Activated CD4-positive, alpha-beta T cell treated with anti-CD3 and anti-CD28 coated beads for 4 hours (primary cell): ENCODE results near the gene SEPTIN5.

Experiments
- DNase-seq, 2 donors: peaks; one replicate each; pipeline ENCODE4 v3.0.0-alpha.2; 2020

The SEPTIN5 gene

DNA sequence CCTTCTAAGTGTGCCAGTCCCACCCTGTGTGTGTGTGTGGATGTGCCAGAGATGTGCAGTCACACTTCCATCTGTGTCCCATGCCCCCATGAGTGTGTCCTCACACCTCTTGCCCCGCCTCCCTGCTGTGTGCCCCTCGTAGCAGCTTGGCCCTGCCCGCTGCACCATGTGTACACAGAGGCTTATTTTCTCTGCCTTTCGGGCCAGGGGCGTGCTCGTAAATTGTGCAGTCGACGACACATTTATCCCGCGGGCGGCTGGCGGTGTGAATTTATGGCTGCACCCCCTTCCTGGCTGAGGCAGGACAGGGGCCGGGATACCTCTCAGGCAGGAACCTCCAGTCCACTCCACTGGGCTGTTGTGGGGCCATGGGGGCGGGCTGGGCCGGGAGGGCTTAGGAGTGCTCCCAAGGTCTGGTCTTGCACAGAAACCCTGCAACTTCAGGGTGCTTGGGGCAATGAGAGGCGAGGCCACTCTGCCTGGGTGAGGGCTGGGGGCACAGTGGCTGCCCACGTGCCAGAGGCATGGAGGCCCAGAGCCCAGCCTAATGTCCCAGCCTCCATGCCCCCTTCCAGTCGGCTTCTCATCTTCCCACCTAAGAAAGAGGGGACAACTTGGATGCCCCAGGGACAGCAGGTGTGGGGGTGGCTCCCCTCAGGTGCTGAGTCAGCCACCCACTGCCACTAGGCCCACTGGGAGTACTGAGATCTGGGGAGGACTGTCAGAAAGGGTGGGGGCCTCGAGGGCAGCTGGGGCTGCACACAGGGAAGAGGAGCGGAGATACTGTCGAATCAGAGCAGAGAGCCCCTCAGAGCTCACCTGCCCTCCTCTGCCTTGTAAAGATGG is 21.6 kb downstream of the SEPTIN5 start:
- no peak for DNase-seq

DNA sequence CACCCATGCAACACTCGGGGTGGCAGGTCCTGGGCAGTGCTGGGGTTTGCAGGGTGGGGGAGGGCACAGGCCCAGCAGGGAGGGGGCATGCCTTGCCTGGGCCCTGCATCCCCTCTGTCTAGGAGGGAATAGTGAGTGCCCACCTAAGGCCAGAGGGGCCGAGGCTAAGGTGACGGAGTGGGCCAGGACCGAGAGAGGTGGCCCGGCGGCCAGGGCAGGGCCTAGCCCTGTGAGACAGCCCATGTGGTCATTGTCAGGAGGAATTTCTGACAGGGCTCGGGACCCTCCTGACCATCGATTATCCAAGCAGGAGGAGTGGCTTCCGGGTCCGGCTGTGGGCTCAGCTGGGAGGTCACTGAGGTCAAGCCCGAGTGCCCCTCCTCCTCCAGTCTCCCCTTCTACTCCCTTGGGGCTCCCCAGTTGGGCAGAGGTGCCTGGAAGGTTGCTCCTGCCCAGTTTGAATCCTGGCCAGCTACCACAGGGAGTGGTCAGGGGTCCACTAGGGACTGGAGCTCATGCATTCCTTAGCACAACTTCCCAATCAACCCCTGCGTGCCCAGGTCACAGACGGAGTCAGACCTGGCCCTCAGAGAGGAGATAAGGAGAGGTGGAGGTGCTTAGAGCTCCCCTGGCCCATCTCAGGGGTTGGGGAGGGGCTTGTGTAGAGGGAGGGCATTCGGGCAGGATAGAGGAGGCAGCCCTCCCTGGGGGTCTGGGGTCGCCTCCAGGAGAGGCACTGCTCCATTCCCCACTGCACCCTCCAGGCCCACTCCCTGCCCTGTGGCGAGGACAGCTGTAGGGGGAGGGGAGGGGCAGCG is 23.8 kb downstream of the SEPTIN5 start:
- no peak for DNase-seq

DNA sequence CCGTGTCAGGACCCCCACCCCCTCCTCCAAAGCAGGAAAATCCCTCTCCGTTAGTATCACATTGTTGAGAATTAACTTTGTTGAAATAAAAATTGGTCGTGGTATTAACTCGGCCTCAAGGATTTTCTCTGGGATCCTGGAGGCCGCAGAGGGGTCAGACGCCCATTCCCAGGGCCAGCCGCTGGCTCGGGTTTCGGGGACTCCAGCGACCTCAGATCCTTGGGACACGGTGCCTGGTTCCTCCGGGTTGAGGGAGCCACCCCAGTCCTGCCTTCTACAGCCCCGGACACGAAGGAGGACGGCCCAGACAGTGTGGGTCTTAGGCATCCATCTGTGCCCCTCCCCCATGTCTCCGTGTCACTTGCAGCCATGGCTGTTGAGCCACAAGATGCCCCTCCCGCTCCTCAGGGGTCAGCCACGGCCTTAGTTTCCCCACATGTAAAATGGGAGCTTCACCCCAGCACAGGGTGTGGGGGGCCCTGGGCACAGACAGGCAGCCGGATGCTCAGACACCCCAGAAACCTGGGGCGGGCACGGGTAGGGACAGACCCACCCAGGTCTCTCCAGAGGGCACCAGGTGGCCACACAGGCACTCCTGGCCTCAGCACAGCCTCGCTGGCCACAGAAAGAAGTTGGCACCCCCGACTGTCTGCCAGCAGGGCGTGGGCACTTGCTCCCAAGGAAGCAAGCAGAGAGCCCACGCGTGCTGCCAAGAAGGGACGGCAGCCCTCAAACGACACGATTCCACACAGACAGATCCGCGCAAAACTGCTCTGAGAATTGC is 24.6 kb downstream of the SEPTIN5 start:
- DNase-seq, result no peak

DNA sequence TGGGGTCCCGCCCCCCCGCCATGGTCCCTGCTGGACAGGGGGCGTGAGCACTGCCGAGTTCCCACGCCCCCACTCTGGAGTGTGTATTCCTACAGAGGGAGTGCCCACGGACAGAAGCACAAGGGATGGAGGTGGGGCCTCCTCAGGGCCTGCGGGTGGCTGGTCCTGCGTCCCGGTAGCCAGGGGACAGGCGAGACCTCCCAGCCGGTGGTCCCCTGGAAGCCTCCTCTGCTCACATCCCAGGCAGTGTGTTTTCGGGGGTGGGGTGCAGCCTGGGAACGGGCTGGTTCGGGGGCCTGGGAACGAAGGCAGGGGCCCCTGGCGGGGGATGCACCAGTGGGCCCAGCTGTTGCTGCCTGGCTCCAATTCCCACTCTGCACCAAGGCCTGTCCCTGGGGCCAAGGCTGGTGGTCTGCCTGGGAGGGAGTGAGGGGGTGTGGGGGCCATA is 25.2 kb downstream of the SEPTIN5 start:
- no peak for DNase-seq

DNA sequence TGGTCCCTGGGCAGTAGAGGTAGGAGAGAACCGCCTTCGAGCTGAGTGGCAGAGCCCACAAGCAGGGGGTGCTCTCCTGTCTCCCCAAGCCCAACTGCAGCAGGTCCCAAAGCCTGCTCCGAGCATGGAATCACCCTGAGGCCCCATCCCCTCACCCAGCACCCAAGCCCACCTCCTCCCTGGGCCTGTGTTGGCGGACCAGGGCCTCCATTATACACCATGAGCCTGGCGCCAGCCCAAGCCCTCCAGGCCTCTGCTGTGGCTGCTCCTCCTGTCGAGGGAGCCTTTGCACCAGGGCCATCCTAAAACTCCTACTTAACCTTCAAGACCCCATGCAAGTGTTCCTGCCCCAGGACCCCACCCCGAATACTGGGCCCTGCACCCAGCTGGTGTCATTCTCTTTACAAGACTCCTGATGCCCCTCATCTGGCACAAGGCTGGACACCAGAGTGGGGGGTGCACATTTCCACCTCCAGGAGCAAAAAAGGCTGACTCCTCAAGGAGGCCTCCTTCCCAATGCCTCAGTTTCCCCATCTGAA is 25.7 kb downstream of the SEPTIN5 start:
- no peak for DNase-seq

DNA sequence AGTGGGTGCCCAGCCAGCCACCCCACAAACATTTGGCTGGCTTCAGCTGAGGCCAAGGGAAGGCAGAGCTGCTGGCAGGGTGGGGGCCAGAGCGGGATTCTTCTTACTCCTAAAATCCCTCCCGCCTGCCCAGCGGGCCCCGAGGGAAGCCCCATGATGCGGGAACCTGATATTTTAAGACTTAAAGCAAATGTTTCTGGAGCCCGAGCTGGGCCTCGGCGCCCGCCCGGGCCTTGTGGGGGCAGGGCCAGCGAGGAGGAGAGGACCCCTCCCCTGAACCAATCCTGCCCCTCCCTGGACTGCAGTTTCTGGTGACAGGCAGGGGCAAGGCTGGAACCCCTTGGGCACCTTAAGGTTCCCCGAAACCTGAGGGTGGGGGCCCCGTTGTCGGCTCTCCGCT is 26.3 kb downstream of the SEPTIN5 start:
- no peak for DNase-seq

DNA sequence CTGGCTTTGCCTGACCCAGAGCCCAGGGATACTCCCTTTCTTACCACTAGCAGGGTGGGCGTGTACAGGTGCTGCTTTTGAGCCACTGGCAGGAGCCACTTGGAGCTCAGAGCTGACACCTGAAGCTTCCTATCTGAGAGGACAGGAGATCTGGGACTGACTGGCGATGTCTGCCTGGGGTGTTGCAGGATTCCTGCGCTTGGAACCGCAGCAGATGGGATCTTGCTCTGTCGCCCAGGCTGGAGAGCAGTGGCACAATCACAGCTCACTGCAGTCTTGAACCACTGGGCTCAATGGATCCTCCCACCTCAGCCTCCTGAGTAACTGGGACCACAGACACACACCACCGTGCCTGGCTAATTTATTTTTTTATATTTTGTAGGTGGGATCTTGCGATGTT is 26.8 kb downstream of the SEPTIN5 start:
- no peak for DNase-seq

DNA sequence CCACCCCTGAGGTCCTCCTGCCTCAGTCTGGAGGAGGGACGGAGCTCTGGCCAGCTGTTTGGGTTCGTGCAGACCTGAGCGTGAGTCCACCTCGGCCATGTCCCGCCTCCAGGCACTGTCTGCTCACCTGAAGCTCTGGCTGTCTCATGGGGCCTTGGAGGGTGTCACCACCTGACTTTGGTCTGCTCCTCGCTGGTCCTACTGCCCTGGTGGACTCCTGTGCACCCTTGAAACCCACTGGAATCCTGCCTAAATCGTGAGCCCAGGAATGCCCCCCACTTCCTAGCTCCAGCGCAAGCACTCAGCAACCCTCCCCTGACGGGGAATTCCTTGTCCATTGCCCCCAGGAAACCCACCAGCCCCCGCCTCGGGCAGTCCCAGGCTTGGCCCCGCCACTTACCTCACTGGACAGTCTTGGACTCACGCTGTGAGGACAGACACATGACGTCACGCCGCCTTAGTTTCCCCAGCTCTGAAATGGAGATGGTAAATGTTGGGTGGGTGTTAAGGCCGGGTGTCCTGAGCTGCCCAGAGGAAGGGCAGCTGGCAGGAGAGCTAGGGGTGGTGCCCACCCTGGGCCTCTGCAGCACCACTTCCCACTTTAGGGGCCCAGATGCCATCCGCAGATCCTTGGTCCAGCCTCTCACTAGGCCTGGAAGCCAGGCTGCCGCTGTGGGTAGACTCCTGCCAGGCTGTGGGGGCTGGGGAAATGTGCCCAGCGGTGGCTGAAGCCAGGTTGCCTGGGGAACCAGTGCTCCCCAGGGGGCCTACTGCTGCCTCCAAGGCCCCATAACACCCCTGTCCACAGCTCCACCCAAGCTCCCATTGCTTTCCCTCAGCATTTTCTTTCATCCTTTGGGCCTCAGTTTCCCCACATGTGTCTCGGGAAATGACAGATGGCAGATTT is 28.1 kb downstream of the SEPTIN5 start:
- no peak for DNase-seq

DNA sequence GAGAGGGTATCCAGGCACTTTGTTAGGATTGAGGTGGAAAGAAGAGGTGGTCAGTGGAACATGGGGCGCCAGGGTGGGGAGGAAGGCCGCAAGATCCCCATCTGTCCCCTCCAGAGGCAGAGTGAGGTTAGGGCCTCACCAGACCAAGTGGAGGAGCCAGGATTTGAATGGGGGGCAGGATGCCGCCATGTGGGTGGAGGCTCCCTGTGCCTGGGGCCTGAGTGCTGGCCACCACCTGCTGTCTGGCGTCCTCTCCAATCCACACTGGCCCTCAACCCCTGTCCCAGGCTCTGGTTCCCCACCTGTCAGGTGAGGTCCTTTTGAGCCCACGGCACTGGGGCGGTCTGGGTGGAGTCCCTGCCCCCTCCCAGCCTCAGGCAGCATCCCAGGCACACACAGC is 28.8 kb downstream of the SEPTIN5 start:
- no peak for DNase-seq

DNA sequence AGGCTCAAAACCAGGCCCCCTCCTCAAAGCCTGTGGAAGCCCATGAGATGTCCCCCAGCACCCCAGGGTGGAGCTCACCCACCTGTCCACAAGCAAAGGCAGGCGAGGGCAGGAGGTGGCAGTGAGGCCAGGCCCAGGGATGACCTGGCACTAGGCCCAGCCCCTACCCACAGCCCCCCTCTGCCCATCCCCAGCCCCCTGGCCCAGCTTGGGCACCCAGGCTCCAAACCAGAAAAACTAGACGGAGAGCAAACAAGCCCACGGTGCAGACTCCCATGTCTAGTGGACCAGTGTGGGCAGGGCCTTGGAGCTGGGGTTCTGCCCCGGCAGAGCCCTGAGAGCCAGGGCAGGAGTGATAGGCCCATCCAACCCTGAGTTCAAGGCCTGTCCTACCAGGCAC is 29.3 kb downstream of the SEPTIN5 start:
- DNase-seq, result no peak

DNA sequence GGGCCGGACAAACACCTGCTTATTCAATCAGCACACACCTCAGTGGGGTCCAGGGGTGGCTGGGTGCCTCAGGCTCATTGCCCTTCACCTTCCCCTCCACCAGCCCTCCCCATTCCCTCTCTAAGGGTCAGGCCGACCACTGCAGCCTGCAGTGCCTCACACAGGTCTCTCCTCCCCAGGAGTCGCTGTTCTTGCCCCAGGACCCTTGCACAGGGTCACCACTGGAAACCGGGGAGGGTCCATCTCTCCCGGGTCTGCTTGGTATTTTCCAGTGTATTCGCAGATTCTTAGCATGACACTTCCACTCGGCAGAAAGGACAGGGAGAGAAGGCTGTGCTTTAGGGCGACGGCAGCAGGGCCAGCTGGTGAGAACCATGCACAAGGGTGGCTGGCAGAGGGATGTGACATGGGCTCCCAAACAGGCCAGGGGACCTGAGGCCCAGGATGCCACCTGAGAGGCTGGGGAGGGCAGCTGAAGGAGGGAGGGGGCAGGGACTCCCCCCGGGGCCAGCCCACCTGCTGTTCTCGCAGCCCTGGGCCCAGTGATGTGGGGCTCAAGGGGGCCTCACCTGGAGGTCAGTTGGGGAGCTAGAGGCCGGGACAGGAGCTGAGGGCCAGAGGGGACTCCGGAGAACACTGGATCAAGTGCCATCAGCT is 30.2 kb downstream of the SEPTIN5 start:
- no peak for DNase-seq

DNA sequence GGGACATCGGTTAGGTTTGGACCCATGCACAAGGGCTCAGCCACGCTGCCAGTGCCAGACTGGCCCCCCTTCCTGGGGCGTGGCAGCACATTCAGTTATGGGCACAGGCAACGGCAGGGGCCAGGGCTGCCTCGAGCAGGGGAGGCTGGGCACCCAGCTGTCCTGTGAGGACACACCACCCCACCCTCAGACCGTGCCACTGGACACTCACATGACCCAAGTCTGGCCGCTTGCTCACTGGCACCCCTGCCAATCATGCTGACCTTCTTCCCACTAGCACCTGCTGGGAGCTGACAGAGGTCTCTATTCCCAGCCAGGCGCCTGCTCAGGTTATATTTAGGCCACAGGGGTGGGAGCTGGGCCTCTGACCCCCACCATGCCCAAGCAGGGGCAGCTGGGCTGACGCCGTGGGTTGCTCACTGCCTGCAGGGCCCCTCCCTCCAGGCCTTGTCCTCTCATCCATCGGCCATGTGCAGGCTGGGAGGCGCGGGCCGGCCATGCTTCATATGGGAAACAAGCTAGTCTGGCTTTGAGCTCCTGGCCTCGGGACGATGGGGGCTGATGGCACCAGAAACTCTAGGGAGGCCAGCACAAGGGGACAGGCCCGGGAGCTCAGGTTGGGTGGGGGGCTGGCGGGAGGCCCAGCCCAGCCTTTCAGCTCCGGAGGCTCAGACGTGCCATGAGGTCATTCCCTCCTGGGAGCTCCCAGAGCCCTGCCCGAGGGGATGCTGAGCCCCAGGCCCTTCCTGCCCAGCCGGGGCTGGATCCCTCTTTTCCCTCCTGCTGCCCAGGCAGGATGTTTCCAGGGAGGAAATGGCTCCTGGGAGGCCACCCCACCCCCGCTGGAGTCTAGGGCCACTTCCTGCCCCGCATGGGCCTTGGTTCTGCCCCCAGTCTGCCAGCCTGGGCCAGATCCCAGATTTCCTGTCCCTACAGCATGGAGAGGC is 31.1 kb downstream of the SEPTIN5 start:
- DNase-seq, result no peak

DNA sequence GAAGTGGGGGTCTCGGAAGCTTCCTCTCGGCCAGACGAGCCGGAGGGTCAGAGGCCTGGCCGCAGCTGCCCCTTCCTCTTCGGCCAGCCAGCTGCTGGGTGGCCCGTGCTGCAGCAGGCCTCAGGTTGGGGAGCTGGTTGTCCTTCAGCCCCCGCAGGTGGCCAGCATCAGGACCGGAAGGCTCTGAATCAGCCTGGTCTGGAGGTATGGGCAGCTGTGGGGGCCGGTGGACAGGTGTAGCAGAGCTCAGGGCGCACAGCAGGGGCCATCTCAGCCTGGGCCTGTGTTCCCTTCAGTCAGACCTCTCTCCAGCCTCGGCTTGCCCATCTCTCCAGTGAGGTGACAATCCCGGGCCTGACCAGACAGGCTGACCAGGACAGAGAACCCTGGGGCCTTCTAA is 32.4 kb downstream of the SEPTIN5 start:
- no peak for DNase-seq

DNA sequence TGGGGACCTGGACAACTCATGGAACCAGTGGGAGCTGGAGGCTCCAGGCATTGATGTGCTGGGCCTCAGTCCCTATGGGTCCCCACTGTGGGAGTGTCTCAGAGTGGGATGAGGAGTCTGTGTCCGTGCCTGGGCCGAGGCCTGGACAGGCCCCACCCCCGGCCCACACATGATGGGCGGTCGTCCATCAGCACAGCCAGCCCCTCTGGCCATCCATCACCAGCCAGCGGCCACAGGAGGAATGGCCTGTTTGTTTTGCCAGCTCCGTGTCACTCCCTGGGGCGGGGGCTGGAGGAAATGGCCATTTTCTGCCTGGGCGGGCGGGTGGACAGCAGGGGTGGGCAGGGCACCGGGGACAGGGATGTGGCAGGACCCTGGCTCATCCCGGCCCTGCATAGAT is 33.2 kb downstream of the SEPTIN5 start:
- DNase-seq, result no peak

DNA sequence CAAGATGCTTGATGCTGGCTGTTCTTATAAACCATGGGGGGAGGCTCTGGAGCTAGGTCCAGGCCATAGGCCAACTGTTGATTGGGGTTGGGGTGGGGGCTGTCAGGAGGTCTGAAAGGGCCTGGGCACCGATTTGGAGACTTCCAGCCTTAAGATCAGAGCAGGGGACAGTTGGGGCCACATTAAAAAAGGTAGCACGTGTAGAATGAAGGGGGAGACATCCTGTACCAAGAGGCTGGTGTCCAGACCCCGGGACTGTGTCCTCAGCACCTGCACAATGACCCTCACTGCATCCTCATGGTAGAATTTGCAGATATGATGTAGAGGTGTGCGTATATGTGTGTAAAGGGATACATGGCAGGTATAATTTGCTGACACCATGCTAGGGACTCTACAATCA is 33.8 kb downstream of the SEPTIN5 start:
- no peak for DNase-seq

DNA sequence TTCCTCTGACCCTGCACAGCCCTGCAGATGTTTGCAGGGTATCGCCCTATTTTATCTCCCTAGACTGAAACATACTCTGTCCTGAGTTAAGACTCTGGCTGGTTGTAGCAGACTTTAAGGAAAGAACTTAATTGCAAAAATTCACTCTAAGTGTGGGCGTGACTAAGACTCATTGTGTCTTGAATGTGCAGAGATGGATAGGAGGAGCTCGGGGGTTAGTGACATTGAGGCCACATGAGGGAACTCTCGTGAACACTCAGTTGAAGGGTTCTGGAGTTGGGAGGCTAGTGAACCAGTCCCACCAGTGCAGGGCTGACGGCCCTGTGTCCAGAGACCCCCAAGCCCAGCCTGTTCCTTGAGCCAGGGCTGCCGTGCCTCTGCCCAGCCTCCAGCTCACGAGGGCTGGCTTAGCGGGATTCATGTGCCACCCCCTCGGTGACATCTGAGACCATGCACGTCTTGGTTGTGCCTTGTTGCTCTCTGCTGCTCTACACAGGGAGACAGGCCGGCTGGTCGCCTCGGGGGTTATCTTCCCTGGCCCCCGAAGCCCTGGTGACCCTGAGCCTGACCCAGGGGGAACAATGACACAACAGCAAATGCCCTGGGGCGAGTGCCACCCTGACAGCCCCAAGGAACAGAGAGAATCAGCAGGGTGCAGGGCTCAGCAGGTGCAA is 34.8 kb downstream of the SEPTIN5 start:
- DNase-seq, result no peak

DNA sequence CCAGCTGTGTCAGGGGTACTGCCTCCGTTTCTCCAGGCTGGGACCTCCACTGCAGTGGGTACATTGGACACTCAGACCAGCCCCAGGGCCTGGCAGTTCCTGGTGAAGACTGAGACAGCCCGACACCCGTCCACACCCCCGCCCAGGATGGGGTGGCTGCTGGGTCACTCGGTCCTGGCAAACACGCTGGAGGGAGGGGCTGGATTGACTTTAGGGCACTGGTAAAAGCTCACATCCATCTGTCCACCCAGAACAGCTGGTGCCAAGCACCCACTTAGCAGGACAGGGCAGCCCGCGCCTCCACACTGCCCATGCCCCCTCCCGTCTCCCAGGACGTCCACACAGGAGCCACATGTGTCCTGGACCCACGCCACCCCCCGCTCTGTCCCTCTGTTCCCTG is 35.6 kb downstream of the SEPTIN5 start:
- no peak for DNase-seq

DNA sequence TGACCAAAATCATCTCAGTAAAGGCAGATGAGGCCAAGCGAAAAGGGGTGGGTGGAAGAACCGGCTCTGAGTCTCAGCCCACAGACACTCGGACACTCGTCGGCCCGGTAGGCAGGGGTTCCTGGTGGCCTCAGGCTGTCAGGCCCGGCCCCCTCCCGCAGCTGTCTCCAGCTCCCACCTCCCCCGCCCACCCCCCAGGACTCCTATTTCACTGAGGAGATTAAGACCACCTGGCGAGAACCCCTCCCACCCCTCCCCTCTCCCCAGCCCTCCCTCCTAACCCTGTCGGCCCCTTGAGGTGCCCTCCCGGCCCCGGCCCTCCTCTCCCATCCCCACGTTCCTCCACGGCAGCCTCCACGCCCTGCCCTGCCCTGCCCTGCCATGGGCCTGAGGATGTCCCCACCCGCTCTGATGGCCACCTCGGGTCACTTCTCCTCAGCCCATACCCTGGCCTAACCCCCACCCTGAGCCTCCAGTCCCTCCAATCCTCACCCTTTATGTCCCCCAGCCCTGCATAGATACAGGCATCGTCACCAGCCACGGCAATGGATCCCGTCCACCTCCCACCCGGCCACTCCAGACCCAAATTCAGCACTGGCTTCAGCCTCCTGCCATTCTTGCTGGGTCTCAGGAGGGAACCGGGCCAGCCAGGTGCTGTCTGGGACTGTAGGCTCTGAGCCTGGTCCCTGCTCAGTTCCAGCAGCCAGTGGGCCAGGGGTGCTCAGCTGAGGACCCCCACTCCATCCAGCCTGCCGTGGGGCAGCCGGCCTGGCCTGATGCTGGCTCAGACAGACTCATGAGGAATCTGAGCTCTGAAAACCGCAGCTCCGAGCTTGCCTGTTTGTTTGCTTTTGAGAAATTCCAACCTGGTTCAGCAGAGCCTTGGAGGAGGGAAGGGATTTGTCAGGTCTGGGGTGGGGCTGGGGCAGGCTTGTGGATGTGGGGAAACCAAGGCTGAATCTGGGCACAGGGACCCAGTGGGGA is 36.5 kb downstream of the SEPTIN5 start:
- DNase-seq, result no peak
